PC-3 (cell line): ENCODE data around the gene SV2C. TPM values are rescaled to one million over a fixed set of nuclear protein-coding genes. Genes with fewer than 3 reads are reported as not detected.

Source experiments
- ATAC-seq: fragments of 200-7000 bp; cut with Tn5 transposase; 2 replicates; pipeline ENCODE4 v1.9.1; 2020; ENCODE audit warnings: mild to moderate bottlenecking, moderate library complexity
- BruUV-seq: library from RNA; stranded (reverse); fragments of 400-500 nt; replicated peaks from 2 replicates; lab custom pipeline; 2021; lab: Mats Ljungman, UMichigan
- CTCF ChIA-PET: fragments of 300-600 bp; sonication (Branson Sonifier 250); formaldehyde crosslinking; loops from one replicate; lab custom pipeline; 2022; ENCODE audit warnings: antibody characterized with exemption; lab: Charles Lee
- POLR2A ChIA-PET: fragments of 300-600 bp; sonication (Branson Sonifier 250); formaldehyde crosslinking; loops from one replicate; lab custom pipeline; 2022; ENCODE audit warnings: antibody characterized with exemption; ENCODE audit not compliant: unreplicated experiment; lab: Charles Lee
- DNase-seq: peaks from one replicate; pipeline ENCODE4 v3.0.0-alpha.2; 2015
- H2AFZ ChIP-seq: fragments of 300-600 bp; sonication (generic); 2 replicates; pipeline ENCODE4 v1.6.0; 2016; ENCODE audit warnings: antibody characterized with exemption, low read length
- H3F3A ChIP-seq: fragments of 300-600 bp; sonication (generic); one replicate; pipeline ENCODE4 v1.6.0; 2017; ENCODE audit warnings: antibody characterized with exemption, low read length, control low read depth, mild to moderate bottlenecking; ENCODE audit not compliant: unreplicated experiment
- H3K27ac ChIP-seq: fragments of 300-600 bp; sonication (generic); 2 replicates; pipeline ENCODE4 v1.5.1; 2016; ENCODE audit warnings: mild to moderate bottlenecking, low read length
- H3K27me3 ChIP-seq: fragments of 300-600 bp; sonication (generic); 2 replicates; pipeline ENCODE4 v1.6.1; 2016; ENCODE audit warnings: low read length, mixed read lengths
- H3K36me3 ChIP-seq: fragments of 300-600 bp; sonication (generic); 2 replicates; pipeline ENCODE4 v1.6.1; 2016; ENCODE audit warnings: low read depth, mixed run types, low read length, mixed read lengths
- H3K4me1 ChIP-seq: fragments of 300-600 bp; sonication (generic); 2 replicates; pipeline ENCODE4 v1.5.1; 2016; ENCODE audit warnings: low read length; ENCODE audit not compliant: insufficient read depth
- H3K4me2 ChIP-seq: fragments of 300-600 bp; sonication (generic); 2 replicates; pipeline ENCODE4 v1.6.0; 2016; ENCODE audit warnings: low read length
- H3K4me3 ChIP-seq: fragments of 300-600 bp; sonication (generic); 2 replicates; pipeline ENCODE4 v1.5.1; 2016; ENCODE audit warnings: mild to moderate bottlenecking, low read length, mixed read lengths
- H3K79me2 ChIP-seq: fragments of 300-600 bp; sonication (generic); 2 replicates; pipeline ENCODE4 v1.6.1; 2017; ENCODE audit warnings: low read length, mixed read lengths
- H3K9ac ChIP-seq: fragments of 300-600 bp; sonication (generic); 2 replicates; pipeline ENCODE4 v1.6.0; 2016; ENCODE audit warnings: mild to moderate bottlenecking, low read length
- H3K9me2 ChIP-seq: fragments of 300-600 bp; sonication (generic); replicated peaks from 2 replicates; pipeline ENCODE4 v1.6.1; 2016; ENCODE audit warnings: mixed run types, low read length, mixed read lengths
- H3K9me3 ChIP-seq: fragments of 300-600 bp; sonication (generic); 2 replicates; pipeline ENCODE4 v1.6.1; 2016; ENCODE audit warnings: low read length, mixed read lengths
- H4K20me1 ChIP-seq: fragments of 300-600 bp; sonication (generic); 2 replicates; pipeline ENCODE4 v1.6.1; 2016; ENCODE audit warnings: low read length, mixed read lengths
- EZH2 ChIP-seq: fragments of 300-600 bp; sonication (generic); IDR thresholded peaks from one replicate; pipeline ENCODE4 v1.6.1; 2017; ENCODE audit warnings: antibody characterized with exemption, mild to moderate bottlenecking, low read length; ENCODE audit not compliant: unreplicated experiment
- EZH2phosphoT487 ChIP-seq: fragments of 300-600 bp; sonication (generic); IDR thresholded peaks from 2 replicates; pipeline ENCODE4 v1.6.1; 2018; ENCODE audit warnings: mild to moderate bottlenecking, antibody characterized with exemption, low read length, borderline replicate concordance
- intact Hi-C: fragments of 100-400 bp; cut with micrococcal nuclease; formaldehyde crosslinking; loops from 2 replicates; pipeline ENCODE4 v1.9.0; 2023
- total RNA-seq: library from RNA; depleted of rRNA; stranded (reverse); fragments of >200 nt; gene quantifications from 2 replicates; pipeline ENCODE4 v1.2.3, GENCODE V29; 2014
- TF ChIP-seq, protein P1 (sequence below): fragments of 300-600 bp; sonication (generic); conservative IDR thresholded peaks from 2 replicates; pipeline ENCODE4 v1.5.1; 2017; ENCODE audit warnings: antibody characterized with exemption, low read depth, mild to moderate bottlenecking, low read length

SV2C gene
- total RNA-seq, 1 experiment from 2014 or later = not detected

DNA sequence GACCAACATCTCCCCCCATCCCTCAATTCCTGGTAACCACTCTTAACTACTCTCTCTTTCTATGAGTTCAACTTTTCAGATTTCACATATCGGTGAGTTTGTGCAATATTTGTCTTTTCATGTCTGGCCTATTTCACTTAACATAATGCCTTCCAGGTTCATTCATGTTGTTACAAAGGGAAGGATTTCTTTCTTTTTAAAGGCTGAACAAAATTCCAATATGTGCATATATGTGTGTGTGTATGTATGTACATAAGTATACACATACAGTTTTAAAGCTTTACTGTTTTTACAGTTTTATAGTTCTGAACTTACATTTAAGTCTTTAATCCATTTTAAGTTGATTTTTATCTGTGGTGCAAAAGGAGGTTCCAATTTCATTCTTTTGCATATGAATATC is 130.7 kb downstream of the SV2C start:
- Histone ChIP-seq H3K27me3 (peaks cover 31% of the 10 kb centered on the region; the same call in 1 of the 2 replicates), H3K4me2 (no peak overlapping the region), H4K20me1 (no peaks in the 10 kb centered on the region), H3K9ac (no peak overlapping the region), H3K4me1 (no peaks in the 10 kb centered on the region), H2AFZ (no peak overlapping the region), H3K4me3 (no peak overlapping the region), H3K79me2 (no peaks in the 10 kb centered on the region), H3K9me2 (no peaks in the 10 kb centered on the region), H3K27ac (no peak overlapping the region), H3K36me3 (no peaks in the 10 kb centered on the region), H3F3A (no peaks in the 10 kb centered on the region), H3K9me3 (no peaks in the 10 kb centered on the region)
- ChIA-PET POLR2A (no interaction called here), CTCF (interaction anchor here (0.6 kb wide), 1 partner anchor 43 kb away, joined by 3 read pairs; no protein-coding TSS in a partner anchor)
- TF ChIP-seq, protein P1, sequence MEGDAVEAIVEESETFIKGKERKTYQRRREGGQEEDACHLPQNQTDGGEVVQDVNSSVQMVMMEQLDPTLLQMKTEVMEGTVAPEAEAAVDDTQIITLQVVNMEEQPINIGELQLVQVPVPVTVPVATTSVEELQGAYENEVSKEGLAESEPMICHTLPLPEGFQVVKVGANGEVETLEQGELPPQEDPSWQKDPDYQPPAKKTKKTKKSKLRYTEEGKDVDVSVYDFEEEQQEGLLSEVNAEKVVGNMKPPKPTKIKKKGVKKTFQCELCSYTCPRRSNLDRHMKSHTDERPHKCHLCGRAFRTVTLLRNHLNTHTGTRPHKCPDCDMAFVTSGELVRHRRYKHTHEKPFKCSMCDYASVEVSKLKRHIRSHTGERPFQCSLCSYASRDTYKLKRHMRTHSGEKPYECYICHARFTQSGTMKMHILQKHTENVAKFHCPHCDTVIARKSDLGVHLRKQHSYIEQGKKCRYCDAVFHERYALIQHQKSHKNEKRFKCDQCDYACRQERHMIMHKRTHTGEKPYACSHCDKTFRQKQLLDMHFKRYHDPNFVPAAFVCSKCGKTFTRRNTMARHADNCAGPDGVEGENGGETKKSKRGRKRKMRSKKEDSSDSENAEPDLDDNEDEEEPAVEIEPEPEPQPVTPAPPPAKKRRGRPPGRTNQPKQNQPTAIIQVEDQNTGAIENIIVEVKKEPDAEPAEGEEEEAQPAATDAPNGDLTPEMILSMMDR = no peak
- no peak for TF ChIP-seq EZH2phosphoT487
- no peak for TF ChIP-seq EZH2
- intact Hi-C loops = no loop called here
- no peak for ATAC-seq
- no TSS peak for BruUV-seq
- no peak for DNase-seq

DNA sequence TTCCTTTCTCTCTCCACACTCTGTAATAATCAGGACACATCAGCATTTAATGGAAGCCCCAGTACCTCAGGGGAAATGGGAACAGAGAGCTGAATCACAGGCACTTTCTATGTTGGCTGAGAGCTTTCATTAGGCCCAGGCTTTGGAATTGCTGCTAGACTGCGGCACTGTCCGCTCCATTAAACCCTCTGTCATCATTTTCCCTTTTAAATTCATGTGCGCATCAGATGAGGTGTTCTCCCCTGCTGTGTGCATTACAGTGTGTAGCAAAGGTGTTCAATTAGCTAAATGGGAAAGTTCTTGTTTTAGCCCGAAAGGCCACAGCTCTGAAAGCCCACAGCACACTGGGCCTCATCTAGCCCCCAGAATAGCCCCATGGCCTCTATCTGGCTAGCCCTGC is 133.6 kb downstream of the SV2C start:
- no peak overlapping the region for H3K9ac ChIP-seq
- no peaks in the 10 kb centered on the region for H3K79me2 ChIP-seq
- DNase-seq (no peak), ATAC-seq (no peak)
- TF ChIP-seq EZH2 = no peak
- TF ChIP-seq, protein P1 = no peak
- no peak for TF ChIP-seq EZH2phosphoT487
- H3F3A ChIP-seq = no peaks in the 10 kb centered on the region
- H3K27ac ChIP-seq = no peak overlapping the region
- no peaks in the 10 kb centered on the region for H4K20me1 ChIP-seq
- H3K4me1 ChIP-seq = no peaks in the 10 kb centered on the region
- no peak overlapping the region for H3K4me3 ChIP-seq
- peaks cover 31% of the 10 kb centered on the region; the same call in 1 of the 2 replicates for H3K27me3 ChIP-seq
- H3K4me2 ChIP-seq = no peak overlapping the region
- H3K9me3 ChIP-seq = no peaks in the 10 kb centered on the region
- no peaks in the 10 kb centered on the region for H3K9me2 ChIP-seq
- BruUV-seq = no TSS peak
- ChIA-PET CTCF (interaction anchor here (0.6 kb wide), 1 partner anchor 11 kb away, joined by 3 read pairs; no protein-coding TSS in a partner anchor), POLR2A (no interaction called here)
- no peaks in the 10 kb centered on the region for H3K36me3 ChIP-seq
- H2AFZ ChIP-seq = no peak overlapping the region
- intact Hi-C loops = no loop called here

DNA sequence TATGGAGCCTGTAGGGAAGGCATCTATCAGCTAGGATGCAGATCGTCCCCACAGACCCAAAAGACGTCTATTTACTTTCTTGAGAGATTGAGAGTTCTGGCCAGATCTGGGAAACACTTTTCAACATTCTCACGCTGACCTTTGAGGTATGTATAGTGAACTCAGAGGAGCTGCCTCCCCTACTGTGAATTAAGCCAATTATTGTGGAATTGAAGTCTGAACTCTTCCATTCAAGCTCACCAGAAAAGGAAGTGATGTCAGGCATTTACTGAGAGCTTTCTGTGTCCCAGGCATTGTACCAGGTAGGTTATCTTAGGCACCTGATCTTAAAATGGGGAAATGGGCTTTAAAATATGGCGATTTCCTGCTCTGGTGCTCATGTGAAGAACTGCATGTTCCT is 136.5 kb downstream of the SV2C start:
- Histone ChIP-seq H4K20me1 (no peaks in the 10 kb centered on the region), H3K4me1 (no peaks in the 10 kb centered on the region), H3K9me2 (no peaks in the 10 kb centered on the region), H3K9me3 (no peaks in the 10 kb centered on the region), H3K4me3 (no peak overlapping the region), H3F3A (no peaks in the 10 kb centered on the region), H3K9ac (no peak overlapping the region), H3K27ac (no peak overlapping the region), H3K79me2 (no peaks in the 10 kb centered on the region), H3K4me2 (no peak overlapping the region), H2AFZ (no peak overlapping the region), H3K27me3 (peaks cover 23% of the 10 kb centered on the region; the same call in 1 of the 2 replicates), H3K36me3 (no peaks in the 10 kb centered on the region)
- BruUV-seq = no TSS peak
- TF ChIP-seq EZH2phosphoT487 (no peak), EZH2 (no peak)
- TF ChIP-seq, protein P1 = no peak
- intact Hi-C loops = no loop called here
- ChIA-PET POLR2A (no interaction called here), CTCF (no interaction called here)
- DNase-seq (no peak), ATAC-seq (no peak)
